ENCODE measurements around the gene PPM1E.

DNA sequence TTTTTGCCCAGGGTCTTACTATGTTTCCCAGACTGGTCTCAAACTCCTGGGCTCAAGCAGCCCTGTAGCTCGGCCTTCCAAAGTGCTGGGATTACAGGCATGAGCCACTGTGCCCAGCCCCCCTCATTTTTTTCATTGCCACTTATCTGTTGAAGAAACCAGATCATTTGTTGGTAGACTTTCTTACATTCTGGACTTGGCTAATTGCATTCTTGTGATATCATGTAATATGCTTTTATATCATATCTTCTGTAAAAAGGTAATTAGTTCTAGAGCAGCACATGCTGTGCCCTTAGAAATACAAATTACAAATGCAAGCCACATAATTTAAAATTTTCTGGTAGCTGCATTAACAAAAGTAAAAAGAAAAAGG lies 53.9 kb downstream of the PPM1E start:
- TF ChIP-seq, protein P1, sequence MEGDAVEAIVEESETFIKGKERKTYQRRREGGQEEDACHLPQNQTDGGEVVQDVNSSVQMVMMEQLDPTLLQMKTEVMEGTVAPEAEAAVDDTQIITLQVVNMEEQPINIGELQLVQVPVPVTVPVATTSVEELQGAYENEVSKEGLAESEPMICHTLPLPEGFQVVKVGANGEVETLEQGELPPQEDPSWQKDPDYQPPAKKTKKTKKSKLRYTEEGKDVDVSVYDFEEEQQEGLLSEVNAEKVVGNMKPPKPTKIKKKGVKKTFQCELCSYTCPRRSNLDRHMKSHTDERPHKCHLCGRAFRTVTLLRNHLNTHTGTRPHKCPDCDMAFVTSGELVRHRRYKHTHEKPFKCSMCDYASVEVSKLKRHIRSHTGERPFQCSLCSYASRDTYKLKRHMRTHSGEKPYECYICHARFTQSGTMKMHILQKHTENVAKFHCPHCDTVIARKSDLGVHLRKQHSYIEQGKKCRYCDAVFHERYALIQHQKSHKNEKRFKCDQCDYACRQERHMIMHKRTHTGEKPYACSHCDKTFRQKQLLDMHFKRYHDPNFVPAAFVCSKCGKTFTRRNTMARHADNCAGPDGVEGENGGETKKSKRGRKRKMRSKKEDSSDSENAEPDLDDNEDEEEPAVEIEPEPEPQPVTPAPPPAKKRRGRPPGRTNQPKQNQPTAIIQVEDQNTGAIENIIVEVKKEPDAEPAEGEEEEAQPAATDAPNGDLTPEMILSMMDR (IDR thresholded peaks at IDR 0.05) = no peak
- no peak for TF ChIP-seq POLR2A (IDR thresholded peaks at IDR 0.05)

Data from suprapubic skin (tissue), 3 donors.